GM23338 (cell line): ENCODE measurements around the gene ST6GALNAC4. TPM values are rescaled to one million over a fixed set of nuclear protein-coding genes. Genes with fewer than 3 reads are reported as not detected.
A peak's percentile ranks its signal among the peaks of the same experiment; 100 is the strongest.

Source experiments
- ATAC-seq: fragments of 200-7000 bp; cut with Tn5 transposase; 3 replicates; pipeline ENCODE4 v1.9.1; 2020
- DNase-seq: peaks from one replicate; pipeline ENCODE4 v3.0.0-alpha.2; 2015; ENCODE audit warnings: low spot score
- H2AFZ ChIP-seq: fragments of 200-600 bp; sonication (generic); 2 replicates; pipeline ENCODE4 v1.8.0; 2016; ENCODE audit warnings: antibody characterized with exemption, mild to moderate bottlenecking, moderate library complexity
- H3F3A ChIP-seq: fragments of 200-600 bp; sonication (generic); replicated peaks from 2 replicates; pipeline ENCODE4 v1.8.0; 2017; ENCODE audit warnings: antibody characterized with exemption, mixed run types, low read depth
- H3K27ac ChIP-seq: fragments of 200-600 bp; sonication (generic); 2 replicates; pipeline ENCODE4 v1.6.1; 2016; ENCODE audit warnings: low read depth
- H3K27me3 ChIP-seq: fragments of 200-600 bp; sonication (generic); 2 replicates; pipeline ENCODE4 v1.8.0; 2016; ENCODE audit warnings: mild to moderate bottlenecking, mixed run types, moderate library complexity; ENCODE audit not compliant: insufficient read depth
- H3K36me3 ChIP-seq: fragments of 200-600 bp; sonication (generic); 2 replicates; pipeline ENCODE4 v1.8.0; 2016; ENCODE audit warnings: mild to moderate bottlenecking; ENCODE audit not compliant: insufficient read depth
- H3K4me1 ChIP-seq: fragments of 200-600 bp; sonication (generic); 2 replicates; pipeline ENCODE4 v1.8.0; 2016; ENCODE audit warnings: mild to moderate bottlenecking, moderate library complexity; ENCODE audit not compliant: insufficient read depth
- H3K4me2 ChIP-seq: fragments of 200-600 bp; sonication (generic); 2 replicates; pipeline ENCODE4 v1.7.1; 2017; ENCODE audit warnings: mixed run types
- H3K4me3 ChIP-seq: fragments of 200-600 bp; sonication (generic); 2 replicates; pipeline ENCODE4 v1.6.1; 2016; ENCODE audit warnings: mixed run types
- H3K79me2 ChIP-seq: fragments of 200-600 bp; sonication (generic); replicated peaks from 2 replicates; pipeline ENCODE4 v1.8.0; 2017; ENCODE audit warnings: mild to moderate bottlenecking; ENCODE audit not compliant: insufficient read depth
- H3K9me2 ChIP-seq: fragments of 200-600 bp; sonication (generic); 2 replicates; pipeline ENCODE4 v1.8.0; 2017; ENCODE audit not compliant: insufficient read depth
- H4K20me1 ChIP-seq: fragments of 200-600 bp; sonication (generic); replicated peaks from 2 replicates; pipeline ENCODE4 v1.8.0; 2017; ENCODE audit warnings: mild to moderate bottlenecking; ENCODE audit not compliant: insufficient read depth
- H3K27ac Mint-ChIP-seq: 2 replicates; pipeline ENCODE4 v1.8.0; 2020; ENCODE audit warnings: inconsistent platforms, mild to moderate bottlenecking, moderate library complexity, mixed read lengths
- H3K27me3 Mint-ChIP-seq: 3 replicates; pipeline ENCODE4 v1.8.0; 2022; ENCODE audit warnings: low read depth, mild to moderate bottlenecking, moderate library complexity, mixed read lengths, inconsistent platforms; ENCODE audit not compliant: insufficient read depth, poor library complexity
- H3K36me3 Mint-ChIP-seq: 3 replicates; pipeline ENCODE4 v1.8.0; 2021; ENCODE audit warnings: low read depth, mild to moderate bottlenecking, inconsistent platforms, moderate library complexity, mixed read lengths
- H3K4me1 Mint-ChIP-seq: 3 replicates; pipeline ENCODE4 v1.8.0; 2020; ENCODE audit warnings: mild to moderate bottlenecking, inconsistent platforms, mixed read lengths
- H3K4me3 Mint-ChIP-seq: 3 replicates; pipeline ENCODE4 v1.8.0; 2021; ENCODE audit warnings: moderate library complexity, mild to moderate bottlenecking, inconsistent platforms, mixed read lengths
- H3K9me3 Mint-ChIP-seq: 3 replicates; pipeline ENCODE4 v1.8.0; 2020; ENCODE audit warnings: moderate library complexity, mild to moderate bottlenecking, inconsistent platforms, mixed read lengths
- CTCF ChIP-seq, 2 experiments: fragments of 200-600 bp in 1 of 2; sonication (generic) in 1 of 2; conservative IDR thresholded peaks; 2 replicates each; pipeline versions ENCODE4 v1.5.1 to v1.6.1; 2016 to 2017; ENCODE audit warnings: antibody characterized with exemption in 2 of 2, low read depth in 2 of 2, mild to moderate bottlenecking in 2 of 2, moderate library complexity in 1 of 2
- EZH2phosphoT487 ChIP-seq: fragments of 200-600 bp; sonication (generic); IDR thresholded peaks from one replicate; pipeline ENCODE4 v1.8.1; 2018; ENCODE audit warnings: antibody characterized with exemption; ENCODE audit not compliant: unreplicated experiment
- JUNB ChIP-seq: IDR thresholded peaks from one replicate; pipeline ENCODE4 v1.6.1; 2016; ENCODE audit warnings: antibody characterized with exemption; ENCODE audit not compliant: unreplicated experiment
- POLR2AphosphoS5 ChIP-seq: IDR thresholded peaks from 2 replicates; pipeline ENCODE4 v1.6.1; 2016; ENCODE audit warnings: antibody characterized with exemption, low read depth
- STAT1 ChIP-seq: IDR thresholded peaks from one replicate; pipeline ENCODE4 v1.6.1; 2016; ENCODE audit warnings: antibody characterized with exemption; ENCODE audit not compliant: unreplicated experiment
- ZNF331 ChIP-seq: fragments of 250-450 bp; sonication (Bioruptor Pico); IDR thresholded peaks from 2 replicates; pipeline ENCODE4 v1.5.0; 2020; ENCODE audit warnings: low read depth, mild to moderate bottlenecking, moderate library complexity
- ZNF462 ChIP-seq: fragments of 250-450 bp; sonication (Bioruptor Pico); IDR thresholded peaks from 2 replicates; pipeline ENCODE4 v1.5.0; 2020; ENCODE audit warnings: mild to moderate bottlenecking, moderate library complexity
- polyA plus RNA-seq: library from polyadenylated mRNA; unstranded; fragments of >200 nt; fragmentation: Nextera tagmentation; extraction: Ambion mirVana; gene quantifications from 2 replicates; pipeline ENCODE4 v1.2.1, GENCODE V29; 2016
- total RNA-seq: library from RNA; depleted of rRNA; stranded (reverse); fragments of >200 nt; shearing (Covaris generic); gene quantifications from 2 replicates; pipeline ENCODE4 v1.2.3, GENCODE V29; 2014

Gene ST6GALNAC4
- total and polyA plus RNA-seq, 2 experiments from 2014 or later, result 8.1 to 35.3 TPM

GRCh38 chr9:127934248-127934647 is 17.4 kb upstream of the ST6GALNAC4 start:
- H3K9me2 ChIP-seq, result no peaks in the 10 kb centered on the region
- DNase-seq (no peak), ATAC-seq (no peak)
- Mint-ChIP-seq H3K4me3 (no peak overlapping the region), H3K9me3 (no peaks in the 10 kb centered on the region; the same call in 1 of the 3 replicates), H3K36me3 (peaks cover 7% of the 10 kb centered on the region; the same call in 1 of the 3 replicates), H3K27ac (no peak overlapping the region), H3K27me3 (peaks cover 37% of the 10 kb centered on the region), H3K4me1 (peaks cover 40% of the 10 kb centered on the region)
- no peaks in the 10 kb centered on the region for H3K36me3 ChIP-seq
- peaks cover 8% of the 10 kb centered on the region for H4K20me1 ChIP-seq
- peaks cover under 1% of the 10 kb centered on the region; the same call in 1 of the 2 replicates for H3K27me3 ChIP-seq
- peaks cover 16% of the 10 kb centered on the region for H3F3A ChIP-seq
- no peak overlapping the region for H3K4me2 ChIP-seq
- no peak overlapping the region for H2AFZ ChIP-seq
- TF ChIP-seq JUNB (no peak), CTCF (conservative IDR thresholded peaks at IDR 0.05; ENCODE audit: low read depth in 2 of 2) (peak in 1 of 2 experiments; percentile 53; a peak in 2 of 4 replicates)
- no peak overlapping the region for H3K4me3 ChIP-seq
- H3K79me2 ChIP-seq, result peaks cover 7% of the 10 kb centered on the region
- peaks cover 30% of the 10 kb centered on the region for H3K4me1 ChIP-seq
- no peak overlapping the region for H3K27ac ChIP-seq

GRCh38 chr9:127931092-127931881 is 14.4 kb upstream of the ST6GALNAC4 start:
- H3K4me3 Mint-ChIP-seq, result peak overlapping the region; percentile 71
- DNase-seq (peak; percentile 69), ATAC-seq (no peak)
- Histone ChIP-seq H4K20me1 (peaks cover 8% of the 10 kb centered on the region; the same call in 1 of the 2 replicates), H3K4me2 (peak overlapping the region; percentile 92), H3K4me3 (peak overlapping the region; percentile 70), H3F3A (peaks cover 16% of the 10 kb centered on the region), H3K4me1 (peaks cover 27% of the 10 kb centered on the region), H3K27ac (peak overlapping the region; percentile 89), H3K27me3 (peaks cover 11% of the 10 kb centered on the region), H3K9me2 (no peaks in the 10 kb centered on the region), H3K36me3 (no peaks in the 10 kb centered on the region), H3K79me2 (no peaks in the 10 kb centered on the region), H2AFZ (peak overlapping the region; percentile 74; the same call in 1 of the 2 replicates)
- H3K27me3 Mint-ChIP-seq, result peaks cover 30% of the 10 kb centered on the region
- H3K36me3 Mint-ChIP-seq, result peaks cover 6% of the 10 kb centered on the region; the same call in 1 of the 3 replicates
- H3K27ac Mint-ChIP-seq, result peak overlapping the region; percentile 0; the same call in 1 of the 2 replicates
- no peaks in the 10 kb centered on the region for H3K9me3 Mint-ChIP-seq
- peaks cover 34% of the 10 kb centered on the region for H3K4me1 Mint-ChIP-seq
- TF ChIP-seq ZNF331 (CRISPR knock-in tag) (no peak), CTCF (conservative IDR thresholded peaks at IDR 0.05; ENCODE audit: low read depth in 2 of 2) (no peak), POLR2AphosphoS5 (no peak), EZH2phosphoT487 (no peak), ZNF462 (CRISPR knock-in tag) (no peak), STAT1 (no peak)
